CD4-positive, alpha-beta T cell (primary cell): ENCODE measurements around the gene FBXL17. TPM values are rescaled to one million over a fixed set of nuclear protein-coding genes. Genes with fewer than 3 reads are reported as not detected.

Source experiments
- ATAC-seq: fragments of 200-7000 bp; cut with Tn5 transposase; one replicate; pipeline ENCODE4 v1.10.0; 2022; ENCODE audit warnings: mild to moderate bottlenecking; ENCODE audit not compliant: poor library complexity
- CTCF ChIA-PET: fragments of 350-600 bp; sonication (Branson Sonifier 250); formaldehyde crosslinking; loops from one replicate; lab custom pipeline; 2021; ENCODE audit warnings: antibody characterized with exemption, inconsistent platforms; lab: Charles Lee
- POLR2A ChIA-PET: fragments of 350-600 bp; sonication (Branson Sonifier 250); formaldehyde crosslinking; loops from one replicate; lab custom pipeline; 2021; ENCODE audit warnings: antibody characterized with exemption, inconsistent platforms; lab: Charles Lee
- DNase-seq, 14 experiments: peaks; one replicate each; pipeline ENCODE4 v3.0.0-alpha.2; 2013 to 2020; ENCODE audit warnings: mixed read lengths in 2 of 14
- H3K27ac ChIP-seq, 2 donors: one replicate each; pipeline versions ENCODE4 v1.5.1 to v1.7.0; 2013; ENCODE audit warnings: low read length in 2 of 2, low read depth in 1 of 2, mild to moderate bottlenecking in 1 of 2
- H3K27me3 ChIP-seq, 2 experiments: 1 replicate in 1 of 2; 2 replicates in 1 of 2; pipeline versions ENCODE4 v1.6.1 to v1.7.0; 2013; ENCODE audit warnings: low read length in 2 of 2, control low read depth in 1 of 2, mild to moderate bottlenecking in 1 of 2, moderate library complexity in 1 of 2; ENCODE audit not compliant: insufficient read depth in 2 of 2, control insufficient read depth in 1 of 2
- H3K36me3 ChIP-seq: one replicate; pipeline ENCODE4 v1.6.1; 2013; ENCODE audit warnings: low read length, control low read depth; ENCODE audit not compliant: insufficient read depth
- H3K4me1 ChIP-seq: one replicate; pipeline ENCODE4 v1.6.1; 2013; ENCODE audit warnings: low read length, control low read depth; ENCODE audit not compliant: insufficient read depth
- H3K4me3 ChIP-seq: one replicate; pipeline ENCODE4 v1.5.1; 2013; ENCODE audit warnings: mild to moderate bottlenecking, low read length, moderate library complexity
- H3K9me3 ChIP-seq, 2 experiments: 1 replicate in 1 of 2; 2 replicates in 1 of 2; pipeline versions ENCODE4 v1.6.1 to v1.7.0; 2013; ENCODE audit warnings: low read length in 2 of 2, mild to moderate bottlenecking in 2 of 2, control low read depth in 1 of 2, moderate library complexity in 1 of 2; ENCODE audit not compliant: control insufficient read depth in 1 of 2, insufficient read depth in 1 of 2
- H3K27ac Mint-ChIP-seq: one replicate; pipeline ENCODE4 v1.8.0; 2020; ENCODE audit warnings: mixed read lengths
- H3K27me3 Mint-ChIP-seq: one replicate; pipeline ENCODE4 v1.8.0; 2021; ENCODE audit warnings: mixed read lengths
- H3K36me3 Mint-ChIP-seq: one replicate; pipeline ENCODE4 v1.8.0; 2021; ENCODE audit warnings: low read depth, mixed read lengths
- H3K4me1 Mint-ChIP-seq: one replicate; pipeline ENCODE4 v1.8.0; 2021; ENCODE audit warnings: low read depth, mixed read lengths
- H3K4me3 Mint-ChIP-seq: one replicate; pipeline ENCODE4 v1.8.0; 2020; ENCODE audit warnings: mild to moderate bottlenecking, mixed read lengths
- H3K9me3 Mint-ChIP-seq: one replicate; pipeline ENCODE4 v1.8.0; 2020; ENCODE audit warnings: mixed read lengths
- CTCF ChIP-seq: fragments of 200-600 bp; IDR thresholded peaks from one replicate; pipeline ENCODE4 v1.8.0; 2022; ENCODE audit warnings: antibody characterized with exemption, mild to moderate bottlenecking
- intact Hi-C, 2 experiments: fragments of 100-400 bp; cut with DNase I in 1 of 2; cut with micrococcal nuclease in 1 of 2; formaldehyde crosslinking; loops; one replicate each; pipeline versions ENCODE4 v1.15.1 to v1.9.0; 2023 to 2025; cut with DNase I, micrococcal nuclease
- total RNA-seq, 174 experiments: library from RNA in 2 of 174; stranded (reverse) in 2 of 174; gene quantifications; one replicate each; pipeline ENCODE4 v1.2.3 and lab custom pipeline; 2021 to 2026

The FBXL17 gene
- total RNA-seq, 2 experiments from 2014 or later = 17.9 to 21.1 TPM

- TF ChIP-seq CTCF = no peak
- Histone ChIP-seq H3K36me3 (no peaks in the 10 kb centered on the region), H3K27ac (no peak overlapping the region), H3K4me3 (no peak overlapping the region), H3K9me3 (no peaks in the 10 kb centered on the region), H3K27me3 (no peaks in the 10 kb centered on the region), H3K4me1 (no peaks in the 10 kb centered on the region)
- intact Hi-C loops = no loop called here
- ChIA-PET POLR2A (no interaction called here), CTCF (no interaction called here)
- H3K27ac Mint-ChIP-seq = no peak overlapping the region
- H3K36me3 Mint-ChIP-seq = peaks cover 18% of the 10 kb centered on the region
- H3K4me1 Mint-ChIP-seq = peaks cover 12% of the 10 kb centered on the region
- H3K27me3 Mint-ChIP-seq = no peaks in the 10 kb centered on the region
- ATAC-seq = no peak
- DNase-seq = no peak
- no peaks in the 10 kb centered on the region for H3K9me3 Mint-ChIP-seq
- H3K4me3 Mint-ChIP-seq = no peak overlapping the region
These were observed 436.8 kb downstream of the FBXL17 start for GRCh38 chr5:107945061-107945460.

DNA sequence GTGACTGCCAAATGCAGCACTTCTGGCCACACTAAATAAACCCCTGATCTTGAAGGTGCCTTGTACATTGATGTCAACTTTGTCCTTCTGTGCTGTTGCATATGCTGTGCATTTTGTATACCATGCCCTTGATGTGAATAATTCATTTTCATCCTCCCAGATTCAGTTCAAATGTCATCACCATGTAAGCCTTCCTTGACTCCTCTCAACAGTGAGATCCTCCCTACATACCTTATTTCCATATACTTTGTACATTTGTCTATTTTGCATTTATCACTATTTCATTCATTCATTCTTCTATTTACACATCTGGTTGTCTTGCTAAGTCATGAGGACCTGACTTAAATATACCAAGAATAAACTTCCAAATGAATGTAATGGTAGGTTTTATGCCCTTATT lies 438.0 kb downstream of the FBXL17 start:
- no peaks in the 10 kb centered on the region for H3K9me3 Mint-ChIP-seq
- no peaks in the 10 kb centered on the region for H3K4me1 ChIP-seq
- DNase-seq (no peak), ATAC-seq (no peak)
- no peak overlapping the region for H3K4me3 ChIP-seq
- no peak overlapping the region for H3K27ac Mint-ChIP-seq
- no peaks in the 10 kb centered on the region for H3K27me3 Mint-ChIP-seq
- no peaks in the 10 kb centered on the region for H3K9me3 ChIP-seq
- H3K4me1 Mint-ChIP-seq = peaks cover under 1% of the 10 kb centered on the region
- intact Hi-C loops = no loop called here
- CTCF ChIA-PET = no interaction called here
- peaks cover 18% of the 10 kb centered on the region for H3K36me3 Mint-ChIP-seq
- H3K36me3 ChIP-seq = no peaks in the 10 kb centered on the region
- POLR2A ChIA-PET = no interaction called here
- no peaks in the 10 kb centered on the region for H3K27me3 ChIP-seq
- TF ChIP-seq CTCF = no peak
- H3K27ac ChIP-seq = no peak overlapping the region
- no peak overlapping the region for H3K4me3 Mint-ChIP-seq

GRCh38 chr5:107941036-107941435 lies 440.9 kb downstream of the FBXL17 start:
- ATAC-seq = no peak
- Histone ChIP-seq H3K4me1 (no peaks in the 10 kb centered on the region), H3K4me3 (no peak overlapping the region), H3K36me3 (no peaks in the 10 kb centered on the region), H3K9me3 (no peaks in the 10 kb centered on the region), H3K27me3 (no peaks in the 10 kb centered on the region), H3K27ac (no peak overlapping the region)
- Mint-ChIP-seq H3K4me1 (no peaks in the 10 kb centered on the region), H3K27me3 (no peaks in the 10 kb centered on the region), H3K27ac (no peak overlapping the region), H3K9me3 (no peaks in the 10 kb centered on the region), H3K4me3 (no peak overlapping the region), H3K36me3 (peaks cover 19% of the 10 kb centered on the region)
- intact Hi-C loops = no loop called here
- CTCF ChIA-PET = no interaction called here
- TF ChIP-seq CTCF = no peak
- DNase-seq = no peak
- POLR2A ChIA-PET = no interaction called here
